Mucosa of stomach (tissue), 1 donor: ENCODE results near the gene BCLAF1.

Experiments
- H3K27me3 ChIP-seq: one replicate; pipeline ENCODE4 v1.7.0; 2013; ENCODE audit warnings: mild to moderate bottlenecking, low read length; ENCODE audit not compliant: control insufficient read depth, insufficient read depth
- H3K36me3 ChIP-seq: one replicate; pipeline ENCODE4 v1.7.0; 2013; ENCODE audit warnings: low read length; ENCODE audit not compliant: control insufficient read depth, insufficient read depth
- H3K4me1 ChIP-seq: one replicate; pipeline ENCODE4 v1.7.0; 2013; ENCODE audit warnings: mild to moderate bottlenecking, low read length; ENCODE audit not compliant: control insufficient read depth, insufficient read depth
- H3K4me3 ChIP-seq: one replicate; pipeline ENCODE4 v1.7.0; 2013; ENCODE audit warnings: low read length
- H3K9ac ChIP-seq: one replicate; pipeline ENCODE4 v1.7.0; 2013; ENCODE audit warnings: mild to moderate bottlenecking, low read length, moderate library complexity
- H3K9me3 ChIP-seq: one replicate; pipeline ENCODE4 v1.7.0; 2013; ENCODE audit warnings: mild to moderate bottlenecking, low read length, moderate library complexity; ENCODE audit not compliant: control insufficient read depth
- donor health status: Pancreatic carcinoma.

Gene BCLAF1

GRCh38 chr6:136306466-136306865 lies 16.8 kb upstream of the BCLAF1 start:
- Histone ChIP-seq H3K36me3 (no peaks in the 10 kb centered on the region), H3K9me3 (no peaks in the 10 kb centered on the region), H3K4me3 (no peak overlapping the region), H3K4me1 (no peaks in the 10 kb centered on the region), H3K27me3 (no peaks in the 10 kb centered on the region), H3K9ac (no peak overlapping the region)

- Histone ChIP-seq H3K9me3 (no peaks in the 10 kb centered on the region), H3K4me1 (no peaks in the 10 kb centered on the region), H3K9ac (no peak overlapping the region), H3K27me3 (no peaks in the 10 kb centered on the region), H3K4me3 (no peak overlapping the region), H3K36me3 (no peaks in the 10 kb centered on the region)
These were observed 14.8 kb upstream of the BCLAF1 start for GRCh38 chr6:136304410-136304809.

GRCh38 chr6:136303516-136303915 lies 13.9 kb upstream of the BCLAF1 start:
- H3K36me3 ChIP-seq, result no peaks in the 10 kb centered on the region
- no peak overlapping the region for H3K4me3 ChIP-seq
- H3K27me3 ChIP-seq, result no peaks in the 10 kb centered on the region
- no peaks in the 10 kb centered on the region for H3K4me1 ChIP-seq
- no peaks in the 10 kb centered on the region for H3K9me3 ChIP-seq
- H3K9ac ChIP-seq, result no peak overlapping the region

- Histone ChIP-seq H3K4me3 (no peak overlapping the region), H3K9me3 (no peaks in the 10 kb centered on the region), H3K36me3 (no peaks in the 10 kb centered on the region), H3K27me3 (no peaks in the 10 kb centered on the region), H3K4me1 (peaks cover 10% of the 10 kb centered on the region), H3K9ac (no peak overlapping the region)
These were observed 5.0 kb upstream of the BCLAF1 start for GRCh38 chr6:136294621-136295020.

- peaks cover 10% of the 10 kb centered on the region for H3K4me1 ChIP-seq
- no peaks in the 10 kb centered on the region for H3K27me3 ChIP-seq
- H3K36me3 ChIP-seq, result no peaks in the 10 kb centered on the region
- peak overlapping the region; percentile 44 for H3K4me3 ChIP-seq
- no peaks in the 10 kb centered on the region for H3K9me3 ChIP-seq
- H3K9ac ChIP-seq, result peak overlapping the region; percentile 99
These were observed 864 bp upstream of the BCLAF1 start for GRCh38 chr6:136290410-136291010.

GRCh38 chr6:136289327-136289578 lies 393 bp downstream of the BCLAF1 start:
- Histone ChIP-seq H3K9me3 (no peaks in the 10 kb centered on the region), H3K4me1 (peaks cover 21% of the 10 kb centered on the region), H3K36me3 (no peaks in the 10 kb centered on the region), H3K27me3 (no peaks in the 10 kb centered on the region), H3K4me3 (peak overlapping the region; percentile 44), H3K9ac (peak overlapping the region; percentile 99)

- Histone ChIP-seq H3K4me3 (peak overlapping the region; percentile 44), H3K4me1 (peaks cover 23% of the 10 kb centered on the region), H3K9me3 (no peaks in the 10 kb centered on the region), H3K9ac (peak overlapping the region; percentile 99), H3K27me3 (no peaks in the 10 kb centered on the region), H3K36me3 (no peaks in the 10 kb centered on the region)
These were observed 900 bp downstream of the BCLAF1 start for GRCh38 chr6:136288566-136289326.

GRCh38 chr6:136284909-136285308 lies 4.7 kb downstream of the BCLAF1 start:
- H3K9ac ChIP-seq, result no peak overlapping the region
- peaks cover 33% of the 10 kb centered on the region for H3K4me1 ChIP-seq

GRCh38 chr6:136282906-136283305 lies 6.7 kb downstream of the BCLAF1 start:
- peaks cover 34% of the 10 kb centered on the region for H3K4me1 ChIP-seq
- H3K9ac ChIP-seq, result no peak overlapping the region
- no peak overlapping the region for H3K4me3 ChIP-seq
- no peaks in the 10 kb centered on the region for H3K27me3 ChIP-seq
- H3K9me3 ChIP-seq, result no peaks in the 10 kb centered on the region
- no peaks in the 10 kb centered on the region for H3K36me3 ChIP-seq

More at GRCh38 chr6:136284909-136285308, 4.7 kb downstream of the BCLAF1 start:
- H3K27me3 ChIP-seq, result no peaks in the 10 kb centered on the region
- H3K9me3 ChIP-seq, result no peaks in the 10 kb centered on the region
- no peak overlapping the region for H3K4me3 ChIP-seq
- no peaks in the 10 kb centered on the region for H3K36me3 ChIP-seq

- Histone ChIP-seq H3K9me3 (no peaks in the 10 kb centered on the region), H3K27me3 (no peaks in the 10 kb centered on the region), H3K9ac (no peak overlapping the region), H3K36me3 (no peaks in the 10 kb centered on the region), H3K4me3 (no peak overlapping the region), H3K4me1 (peaks cover 37% of the 10 kb centered on the region)
These were observed 9.5 kb downstream of the BCLAF1 start for GRCh38 chr6:136280032-136280609.

GRCh38 chr6:136274062-136274461 lies 15.6 kb downstream of the BCLAF1 start:
- H3K36me3 ChIP-seq, result peaks cover 5% of the 10 kb centered on the region
- no peak overlapping the region for H3K4me3 ChIP-seq
- H3K27me3 ChIP-seq, result no peaks in the 10 kb centered on the region
- peaks cover 6% of the 10 kb centered on the region for H3K4me1 ChIP-seq
- H3K9ac ChIP-seq, result no peak overlapping the region
- H3K9me3 ChIP-seq, result no peaks in the 10 kb centered on the region

GRCh38 chr6:136265101-136265500 lies 24.5 kb downstream of the BCLAF1 start:
- H3K4me3 ChIP-seq, result no peak overlapping the region
- no peaks in the 10 kb centered on the region for H3K27me3 ChIP-seq
- H3K9ac ChIP-seq, result no peak overlapping the region
- H3K4me1 ChIP-seq, result no peaks in the 10 kb centered on the region
- no peaks in the 10 kb centered on the region for H3K9me3 ChIP-seq
- H3K36me3 ChIP-seq, result peaks cover 6% of the 10 kb centered on the region
